ENCODE data around the gene ARMH2. TPM values are rescaled to one million over a fixed set of nuclear protein-coding genes. Genes with fewer than 3 reads are reported as not detected.

Gene ARMH2
- total RNA-seq, 1 donor from 2014 or later, result not detected

DNA sequence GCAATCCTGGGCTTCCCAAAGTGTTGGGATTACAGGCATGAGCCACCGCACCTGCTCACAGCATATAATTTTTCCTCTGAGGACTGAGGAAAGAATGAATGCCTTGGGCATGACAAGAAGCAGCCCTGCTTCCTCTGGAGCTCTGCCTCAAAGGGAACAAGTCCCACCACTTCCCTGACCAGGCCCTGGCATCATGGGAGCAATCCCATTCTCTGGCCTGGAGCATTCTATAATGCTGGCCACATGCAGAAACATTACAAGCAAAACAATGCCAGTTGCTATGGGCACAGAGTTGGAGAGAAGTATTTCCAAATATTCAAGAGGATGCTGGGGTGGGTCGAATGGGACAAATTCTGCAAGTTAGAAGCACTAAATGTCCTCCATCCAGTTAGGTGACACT lies 41.5 kb upstream of the ARMH2 start:
- Histone ChIP-seq H3K4me3 (ENCODE audit: insufficient read depth, low read depth, low read length) (no peak overlapping the region), H3K79me2 (ENCODE audit: insufficient read depth, low read length) (no peaks in the 10 kb centered on the region), H3K36me3 (ENCODE audit: insufficient read depth, low read length) (no peaks in the 10 kb centered on the region), H2AFZ (ENCODE audit: low read depth, low read length) (no peak overlapping the region), H3K27ac (ENCODE audit: low read depth, low read length) (no peak overlapping the region), H3K9me3 (ENCODE audit: insufficient read depth, low read depth, low read length) (peaks cover 3% of the 10 kb centered on the region), H3K27me3 (ENCODE audit: insufficient read depth, low read length) (no peaks in the 10 kb centered on the region), H3K4me1 (ENCODE audit: insufficient read depth, low read length) (no peaks in the 10 kb centered on the region), H4K20me1 (ENCODE audit: insufficient read depth, low read length) (no peaks in the 10 kb centered on the region), H3K9ac (ENCODE audit: low read length) (no peak overlapping the region), H3K4me2 (ENCODE audit: low read length) (no peak overlapping the region)
- FAIRE-seq, result no peak
- H3K4me3 Mint-ChIP-seq (ENCODE audit: unreplicated experiment), result no peak overlapping the region
- H3K36me3 Mint-ChIP-seq (ENCODE audit: low read depth, unreplicated experiment), result no peaks in the 10 kb centered on the region
- H3K27me3 Mint-ChIP-seq (ENCODE audit: low read depth, unreplicated experiment), result no peaks in the 10 kb centered on the region
- no peak overlapping the region for H3K27ac Mint-ChIP-seq (ENCODE audit: unreplicated experiment)
- peaks cover 4% of the 10 kb centered on the region for H3K9me3 Mint-ChIP-seq (ENCODE audit: unreplicated experiment)
- no peak for TF ChIP-seq EZH2 (IDR thresholded peaks at IDR 0.05; ENCODE audit: insufficient read depth, low read length)
- TF ChIP-seq, protein P1, sequence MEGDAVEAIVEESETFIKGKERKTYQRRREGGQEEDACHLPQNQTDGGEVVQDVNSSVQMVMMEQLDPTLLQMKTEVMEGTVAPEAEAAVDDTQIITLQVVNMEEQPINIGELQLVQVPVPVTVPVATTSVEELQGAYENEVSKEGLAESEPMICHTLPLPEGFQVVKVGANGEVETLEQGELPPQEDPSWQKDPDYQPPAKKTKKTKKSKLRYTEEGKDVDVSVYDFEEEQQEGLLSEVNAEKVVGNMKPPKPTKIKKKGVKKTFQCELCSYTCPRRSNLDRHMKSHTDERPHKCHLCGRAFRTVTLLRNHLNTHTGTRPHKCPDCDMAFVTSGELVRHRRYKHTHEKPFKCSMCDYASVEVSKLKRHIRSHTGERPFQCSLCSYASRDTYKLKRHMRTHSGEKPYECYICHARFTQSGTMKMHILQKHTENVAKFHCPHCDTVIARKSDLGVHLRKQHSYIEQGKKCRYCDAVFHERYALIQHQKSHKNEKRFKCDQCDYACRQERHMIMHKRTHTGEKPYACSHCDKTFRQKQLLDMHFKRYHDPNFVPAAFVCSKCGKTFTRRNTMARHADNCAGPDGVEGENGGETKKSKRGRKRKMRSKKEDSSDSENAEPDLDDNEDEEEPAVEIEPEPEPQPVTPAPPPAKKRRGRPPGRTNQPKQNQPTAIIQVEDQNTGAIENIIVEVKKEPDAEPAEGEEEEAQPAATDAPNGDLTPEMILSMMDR (IDR thresholded peaks at IDR 0.05; ENCODE audit: insufficient read depth, low read depth, low read length), result no peak
- DNase-seq (ENCODE audit: low read depth), result no peak
- H3K4me1 Mint-ChIP-seq (ENCODE audit: low read depth, unreplicated experiment), result peaks cover 4% of the 10 kb centered on the region

DNA sequence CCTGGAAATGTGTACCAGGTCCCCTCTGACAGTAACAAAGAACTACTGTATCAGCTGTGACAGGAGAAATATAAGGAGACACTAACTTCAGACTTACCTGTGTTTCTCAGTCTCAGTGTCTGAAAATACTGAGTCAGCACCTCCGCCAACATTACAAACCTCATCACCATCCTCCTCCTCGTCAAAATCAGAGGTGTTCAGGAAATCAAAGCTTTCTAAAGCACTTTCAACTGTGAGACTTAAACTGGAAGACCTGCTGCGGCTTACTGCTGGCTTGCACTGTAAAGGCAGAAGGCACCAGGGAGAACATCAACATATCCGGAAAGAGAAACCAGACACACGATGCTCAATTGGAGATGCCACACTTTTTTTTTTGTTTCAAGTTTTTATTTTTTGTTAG lies 40.3 kb upstream of the ARMH2 start:
- H3K79me2 ChIP-seq (ENCODE audit: insufficient read depth, low read length), result no peaks in the 10 kb centered on the region

DNA sequence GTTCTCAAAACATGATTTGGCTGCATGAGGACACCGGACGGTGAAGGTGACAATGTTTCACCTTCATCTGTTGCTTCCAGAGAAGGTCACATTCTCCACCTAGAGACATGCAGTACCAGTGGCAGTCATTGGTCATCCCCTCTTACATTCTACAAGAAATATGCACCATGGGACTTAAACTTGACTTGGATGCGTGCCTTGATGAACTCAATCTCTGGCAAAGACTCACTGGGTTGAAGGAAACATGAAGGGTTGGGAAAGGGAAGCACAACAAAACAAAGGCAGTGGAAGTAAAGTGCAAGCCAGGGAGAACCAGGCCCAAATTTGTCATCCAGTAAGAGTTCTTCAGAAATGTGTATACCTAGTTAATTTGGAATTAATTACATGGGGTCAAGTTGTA lies 39.4 kb upstream of the ARMH2 start:
- Histone ChIP-seq H3K4me3 (ENCODE audit: insufficient read depth, low read depth, low read length) (no peak overlapping the region), H3K4me1 (ENCODE audit: insufficient read depth, low read length) (no peaks in the 10 kb centered on the region), H2AFZ (ENCODE audit: low read depth, low read length) (no peak overlapping the region), H3K4me2 (ENCODE audit: low read length) (no peak overlapping the region), H3K9me3 (ENCODE audit: insufficient read depth, low read depth, low read length) (peaks cover 3% of the 10 kb centered on the region), H3K9ac (ENCODE audit: low read length) (no peak overlapping the region), H3K79me2 (ENCODE audit: insufficient read depth, low read length) (no peaks in the 10 kb centered on the region), H3K27me3 (ENCODE audit: insufficient read depth, low read length) (no peaks in the 10 kb centered on the region), H4K20me1 (ENCODE audit: insufficient read depth, low read length) (no peaks in the 10 kb centered on the region), H3K36me3 (ENCODE audit: insufficient read depth, low read length) (no peaks in the 10 kb centered on the region), H3K27ac (ENCODE audit: low read depth, low read length) (no peak overlapping the region)
- no peak overlapping the region for H3K27ac Mint-ChIP-seq (ENCODE audit: unreplicated experiment)
- peaks cover 7% of the 10 kb centered on the region for H3K9me3 Mint-ChIP-seq (ENCODE audit: unreplicated experiment)
- peaks cover 4% of the 10 kb centered on the region for H3K4me1 Mint-ChIP-seq (ENCODE audit: low read depth, unreplicated experiment)
- TF ChIP-seq, protein P1 (IDR thresholded peaks at IDR 0.05; ENCODE audit: insufficient read depth, low read depth, low read length), result no peak
- TF ChIP-seq EZH2 (IDR thresholded peaks at IDR 0.05; ENCODE audit: insufficient read depth, low read length), result no peak
- FAIRE-seq, result no peak
- no peak for DNase-seq (ENCODE audit: low read depth)
- no peaks in the 10 kb centered on the region for H3K27me3 Mint-ChIP-seq (ENCODE audit: low read depth, unreplicated experiment)
- H3K4me3 Mint-ChIP-seq (ENCODE audit: unreplicated experiment), result no peak overlapping the region
- no peaks in the 10 kb centered on the region for H3K36me3 Mint-ChIP-seq (ENCODE audit: low read depth, unreplicated experiment)

More for the DNA sequence above, 40.3 kb upstream of the ARMH2 start:
- Histone ChIP-seq H3K27ac (ENCODE audit: low read depth, low read length) (no peak overlapping the region), H3K36me3 (ENCODE audit: insufficient read depth, low read length) (no peaks in the 10 kb centered on the region), H3K9me3 (ENCODE audit: insufficient read depth, low read depth, low read length) (peaks cover 3% of the 10 kb centered on the region), H3K4me1 (ENCODE audit: insufficient read depth, low read length) (no peaks in the 10 kb centered on the region), H3K27me3 (ENCODE audit: insufficient read depth, low read length) (no peaks in the 10 kb centered on the region), H3K4me2 (ENCODE audit: low read length) (no peak overlapping the region), H2AFZ (ENCODE audit: low read depth, low read length) (no peak overlapping the region), H3K4me3 (ENCODE audit: insufficient read depth, low read depth, low read length) (no peak overlapping the region), H3K9ac (ENCODE audit: low read length) (no peak overlapping the region), H4K20me1 (ENCODE audit: insufficient read depth, low read length) (no peaks in the 10 kb centered on the region)
- H3K9me3 Mint-ChIP-seq (ENCODE audit: unreplicated experiment), result peaks cover 7% of the 10 kb centered on the region
- no peak for FAIRE-seq
- no peaks in the 10 kb centered on the region for H3K27me3 Mint-ChIP-seq (ENCODE audit: low read depth, unreplicated experiment)
- TF ChIP-seq EZH2 (IDR thresholded peaks at IDR 0.05; ENCODE audit: insufficient read depth, low read length), result no peak
- no peak for DNase-seq (ENCODE audit: low read depth)
- H3K4me1 Mint-ChIP-seq (ENCODE audit: low read depth, unreplicated experiment), result peaks cover 4% of the 10 kb centered on the region
- no peaks in the 10 kb centered on the region for H3K36me3 Mint-ChIP-seq (ENCODE audit: low read depth, unreplicated experiment)
- H3K27ac Mint-ChIP-seq (ENCODE audit: unreplicated experiment), result no peak overlapping the region
- H3K4me3 Mint-ChIP-seq (ENCODE audit: unreplicated experiment), result no peak overlapping the region
